ENCODE measurements around the gene GRPR.
"Not testable (repeated sequence)": the region's sequence is repeated elsewhere in the genome, so short reads cannot be mapped to it uniquely, and the experiment has no call there.

The GRPR gene

GRCh38 chrX:16137416-16138107 lies 14.2 kb downstream of the GRPR start:
- no peak overlapping the region for H3K9ac ChIP-seq (ENCODE audit: low read depth, low read length)
- H3K36me3 ChIP-seq (ENCODE audit: insufficient read depth, low read length), result no peaks in the 10 kb centered on the region
- no peak overlapping the region for H3K27ac ChIP-seq (ENCODE audit: low read depth, low read length)
- H3K9me3 ChIP-seq (ENCODE audit: insufficient read depth, low read depth, low read length), result no peaks in the 10 kb centered on the region
- H3K4me1 ChIP-seq (ENCODE audit: insufficient read depth, low read length), result peaks cover 3% of the 10 kb centered on the region; the same call in 1 of the 2 replicates
- H3K4me3 ChIP-seq (ENCODE audit: low read length), result no peak overlapping the region
- no peaks in the 10 kb centered on the region for H3K27me3 ChIP-seq (ENCODE audit: insufficient read depth, low read length)

- no peaks in the 10 kb centered on the region for H3K27me3 ChIP-seq (ENCODE audit: insufficient read depth, low read length)
- H3K9ac ChIP-seq (ENCODE audit: low read depth, low read length), result no peak overlapping the region
- WGBS, result 22% methylated on average over 1 of the region's 1 CpG
- H3K27ac ChIP-seq (ENCODE audit: low read depth, low read length), result no peak overlapping the region
- no peaks in the 10 kb centered on the region for H3K9me3 ChIP-seq (ENCODE audit: insufficient read depth, low read depth, low read length)
- no peaks in the 10 kb centered on the region for H3K36me3 ChIP-seq (ENCODE audit: insufficient read depth, low read length)
- peaks cover 3% of the 10 kb centered on the region; the same call in 1 of the 2 replicates for H3K4me1 ChIP-seq (ENCODE audit: insufficient read depth, low read length)
- no peak overlapping the region for H3K4me3 ChIP-seq (ENCODE audit: low read length)
Observed at GRCh38 chrX:16138108-16138427, 14.7 kb downstream of the GRPR start.

DNA sequence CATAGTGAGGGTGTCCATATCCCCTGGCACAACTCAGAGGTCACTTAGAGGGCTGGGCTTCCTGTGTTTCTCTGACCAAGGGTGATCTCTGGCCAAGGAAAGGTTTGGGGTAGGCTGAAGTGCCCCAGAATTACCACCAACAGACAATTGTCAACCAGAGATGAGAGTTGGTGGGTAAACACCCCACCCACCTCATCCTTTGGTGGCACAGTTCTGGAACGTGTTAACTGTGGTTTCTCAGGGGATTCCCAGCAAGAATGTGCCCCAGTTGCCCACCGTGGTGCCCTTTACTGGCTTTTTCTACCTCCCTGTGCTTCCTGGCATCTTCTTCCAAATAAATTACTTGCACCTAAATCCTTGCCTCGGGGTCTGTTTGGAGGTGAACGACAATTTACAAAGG lies 17.1 kb downstream of the GRPR start:
- 91% methylated on average over 4 of the region's 4 CpGs for WGBS
- no peaks in the 10 kb centered on the region for H3K27me3 ChIP-seq (ENCODE audit: insufficient read depth, low read length)
- no peaks in the 10 kb centered on the region for H3K9me3 ChIP-seq (ENCODE audit: insufficient read depth, low read depth, low read length)
- no peak overlapping the region for H3K9ac ChIP-seq (ENCODE audit: low read depth, low read length)
- H3K27ac ChIP-seq (ENCODE audit: low read depth, low read length), result no peak overlapping the region
- no peaks in the 10 kb centered on the region for H3K4me1 ChIP-seq (ENCODE audit: insufficient read depth, low read length)
- H3K4me3 ChIP-seq (ENCODE audit: low read length), result no peak overlapping the region
- H3K36me3 ChIP-seq (ENCODE audit: insufficient read depth, low read length), result no peaks in the 10 kb centered on the region

DNA sequence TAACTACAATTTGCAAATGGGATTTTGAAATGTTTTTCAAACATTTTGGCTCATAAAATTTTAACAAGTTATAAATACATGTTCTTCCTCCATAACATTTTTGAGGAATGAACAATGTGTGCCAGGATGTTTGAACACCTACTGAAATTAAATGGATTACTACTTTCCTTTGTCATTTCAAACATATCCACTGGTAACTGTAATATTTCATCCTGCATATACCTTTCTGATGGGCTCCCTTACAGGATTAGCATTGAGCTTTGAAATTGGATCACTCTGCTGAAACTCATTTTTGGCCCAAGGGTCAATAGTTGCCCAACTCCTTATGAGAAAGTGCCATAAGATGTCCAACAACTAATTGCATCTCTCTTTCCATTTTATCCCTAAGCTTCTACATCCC lies 17.6 kb downstream of the GRPR start:
- no peak overlapping the region for H3K9ac ChIP-seq (ENCODE audit: low read depth, low read length)
- no peak overlapping the region for H3K4me3 ChIP-seq (ENCODE audit: low read length)
- H3K9me3 ChIP-seq (ENCODE audit: insufficient read depth, low read depth, low read length), result no peaks in the 10 kb centered on the region
- H3K27me3 ChIP-seq (ENCODE audit: insufficient read depth, low read length), result no peaks in the 10 kb centered on the region
- H3K36me3 ChIP-seq (ENCODE audit: insufficient read depth, low read length), result no peaks in the 10 kb centered on the region
- H3K4me1 ChIP-seq (ENCODE audit: insufficient read depth, low read length), result no peaks in the 10 kb centered on the region
- H3K27ac ChIP-seq (ENCODE audit: low read depth, low read length), result no peak overlapping the region

GRCh38 chrX:16141422-16142245 lies 18.3 kb downstream of the GRPR start:
- Histone ChIP-seq H3K4me3 (ENCODE audit: low read length) (no peak overlapping the region), H3K9me3 (ENCODE audit: insufficient read depth, low read depth, low read length) (no peaks in the 10 kb centered on the region), H3K36me3 (ENCODE audit: insufficient read depth, low read length) (no peaks in the 10 kb centered on the region), H3K27ac (ENCODE audit: low read depth, low read length) (no peak overlapping the region), H3K4me1 (ENCODE audit: insufficient read depth, low read length) (no peaks in the 10 kb centered on the region), H3K27me3 (ENCODE audit: insufficient read depth, low read length) (no peaks in the 10 kb centered on the region), H3K9ac (ENCODE audit: low read depth, low read length) (no peak overlapping the region)
- WGBS, result 86% methylated on average over 2 of the region's 4 CpGs

- Histone ChIP-seq H3K4me3 (ENCODE audit: low read length) (no peak overlapping the region), H3K4me1 (ENCODE audit: insufficient read depth, low read length) (no peaks in the 10 kb centered on the region), H3K9me3 (ENCODE audit: insufficient read depth, low read depth, low read length) (no peaks in the 10 kb centered on the region), H3K36me3 (ENCODE audit: insufficient read depth, low read length) (no peaks in the 10 kb centered on the region; the same call in 1 of the 2 replicates), H3K27ac (ENCODE audit: low read depth, low read length) (no peak overlapping the region), H3K27me3 (ENCODE audit: insufficient read depth, low read length) (no peaks in the 10 kb centered on the region), H3K9ac (ENCODE audit: low read depth, low read length) (no peak overlapping the region)
Observed at GRCh38 chrX:16142246-16142558, 18.8 kb downstream of the GRPR start.

- Histone ChIP-seq H3K27ac (ENCODE audit: low read depth, low read length) (no peak overlapping the region), H3K4me1 (ENCODE audit: insufficient read depth, low read length) (no peaks in the 10 kb centered on the region), H3K27me3 (ENCODE audit: insufficient read depth, low read length) (no peaks in the 10 kb centered on the region), H3K9me3 (ENCODE audit: insufficient read depth, low read depth, low read length) (no peaks in the 10 kb centered on the region), H3K36me3 (ENCODE audit: insufficient read depth, low read length) (peaks cover 9% of the 10 kb centered on the region), H3K9ac (ENCODE audit: low read depth, low read length) (no peak overlapping the region), H3K4me3 (ENCODE audit: low read length) (no peak overlapping the region)
Observed at GRCh38 chrX:16143968-16144367, 20.6 kb downstream of the GRPR start.

- WGBS, result 100% methylated on average over 1 of the region's 2 CpGs
- no peak overlapping the region for H3K27ac ChIP-seq (ENCODE audit: low read depth, low read length)
- H3K9ac ChIP-seq (ENCODE audit: low read depth, low read length), result no peak overlapping the region
- H3K4me1 ChIP-seq (ENCODE audit: insufficient read depth, low read length), result 0 out of 2 replicates have a peak, but pooled peaks cover 1% of the 10 kb centered on the region
- H3K9me3 ChIP-seq (ENCODE audit: insufficient read depth, low read depth, low read length), result no peaks in the 10 kb centered on the region
- H3K27me3 ChIP-seq (ENCODE audit: insufficient read depth, low read length), result no peaks in the 10 kb centered on the region
- H3K36me3 ChIP-seq (ENCODE audit: insufficient read depth, low read length), result peaks cover 14% of the 10 kb centered on the region
- no peak overlapping the region for H3K4me3 ChIP-seq (ENCODE audit: low read length)
Observed at GRCh38 chrX:16144420-16144819, 21.1 kb downstream of the GRPR start.

GRCh38 chrX:16145093-16145492 lies 21.7 kb downstream of the GRPR start:
- not testable (repeated sequence) for H3K4me3 ChIP-seq (ENCODE audit: low read length); H3K27ac ChIP-seq (ENCODE audit: low read depth, low read length); H3K4me1 ChIP-seq (ENCODE audit: insufficient read depth, low read length); H3K9ac ChIP-seq (ENCODE audit: low read depth, low read length); H3K9me3 ChIP-seq (ENCODE audit: insufficient read depth, low read depth, low read length); H3K27me3 ChIP-seq (ENCODE audit: insufficient read depth, low read length)
- peaks cover 21% of the 10 kb centered on the region for H3K36me3 ChIP-seq (ENCODE audit: insufficient read depth, low read length)
- no CpG with 5 or more reads among the region's 1 CpG for WGBS

GRCh38 chrX:16145656-16146055 lies 22.3 kb downstream of the GRPR start:
- Histone ChIP-seq H3K27ac (ENCODE audit: low read depth, low read length) (no peak overlapping the region), H3K36me3 (ENCODE audit: insufficient read depth, low read length) (peaks cover 26% of the 10 kb centered on the region), H3K4me1 (ENCODE audit: insufficient read depth, low read length) (0 out of 2 replicates have a peak, but pooled peaks cover 4% of the 10 kb centered on the region), H3K9ac (ENCODE audit: low read depth, low read length) (no peak overlapping the region), H3K9me3 (ENCODE audit: insufficient read depth, low read depth, low read length) (no peaks in the 10 kb centered on the region), H3K27me3 (ENCODE audit: insufficient read depth, low read length) (no peaks in the 10 kb centered on the region), H3K4me3 (ENCODE audit: low read length) (no peak overlapping the region)

- Histone ChIP-seq H3K9me3 (ENCODE audit: insufficient read depth, low read depth, low read length) (no peaks in the 10 kb centered on the region), H3K36me3 (ENCODE audit: insufficient read depth, low read length) (peaks cover 58% of the 10 kb centered on the region), H3K9ac (ENCODE audit: low read depth, low read length) (no peak overlapping the region), H3K4me1 (ENCODE audit: insufficient read depth, low read length) (0 out of 2 replicates have a peak, but pooled peaks cover 4% of the 10 kb centered on the region), H3K27ac (ENCODE audit: low read depth, low read length) (no peak overlapping the region), H3K4me3 (ENCODE audit: low read length) (no peak overlapping the region), H3K27me3 (ENCODE audit: insufficient read depth, low read length) (no peaks in the 10 kb centered on the region)
- WGBS, result 61% methylated on average over 3 of the region's 3 CpGs
Observed at GRCh38 chrX:16148896-16149295, 25.5 kb downstream of the GRPR start.
